Aorta (tissue), 5 donors: Measurements from ENCODE around the gene IGF2R. TPM values are rescaled to one million over a fixed set of nuclear protein-coding genes. Genes with fewer than 3 reads are reported as not detected.
A peak's percentile ranks its signal among the peaks of the same experiment; 100 is the strongest.
"Not testable (repeated sequence)": the region's sequence is repeated elsewhere in the genome, so short reads cannot be mapped to it uniquely, and the experiment has no call there.

Source experiments
- ATAC-seq: fragments of 200-7000 bp; cut with Tn5 transposase; one replicate; pipeline ENCODE4 v1.9.1; 2022; ENCODE audit warnings: moderate library complexity; ENCODE audit not compliant: low FRiP score
- DNase-seq, 2 donors: peaks; one replicate each; pipeline ENCODE4 v3.0.0-alpha.2; 2020
- H3K27ac ChIP-seq, 2 donors: one replicate each; pipeline ENCODE4 v1.5.1; 2013; ENCODE audit warnings: low read length in 2 of 2, mild to moderate bottlenecking in 2 of 2, moderate library complexity in 2 of 2, control low read depth in 1 of 2, inconsistent platforms in 1 of 2, low read depth in 1 of 2
- H3K27me3 ChIP-seq, 2 donors: one replicate each; pipeline ENCODE4 v1.6.1; 2013; ENCODE audit warnings: control low read depth in 1 of 2, low read length in 1 of 2, mild to moderate bottlenecking in 1 of 2, moderate library complexity in 1 of 2; ENCODE audit not compliant: insufficient read depth in 2 of 2, control insufficient read depth in 1 of 2
- H3K36me3 ChIP-seq, 2 donors: one replicate each; pipeline ENCODE4 v1.6.1; 2013; ENCODE audit warnings: control low read depth in 1 of 2, low read length in 1 of 2, mild to moderate bottlenecking in 1 of 2; ENCODE audit not compliant: insufficient read depth in 2 of 2, control insufficient read depth in 1 of 2
- H3K4me1 ChIP-seq, 2 donors: one replicate each; pipeline ENCODE4 v1.6.1; 2013; ENCODE audit warnings: low read length in 2 of 2, control low read depth in 1 of 2, mild to moderate bottlenecking in 1 of 2, moderate library complexity in 1 of 2; ENCODE audit not compliant: insufficient read depth in 2 of 2, control insufficient read depth in 1 of 2
- H3K4me3 ChIP-seq, 2 donors: one replicate each; pipeline ENCODE4 v1.5.1; 2013; ENCODE audit warnings: low read length in 2 of 2, control low read depth in 1 of 2, mild to moderate bottlenecking in 1 of 2
- H3K9me3 ChIP-seq: one replicate; pipeline ENCODE4 v1.6.1; 2013; ENCODE audit warnings: mild to moderate bottlenecking, low read length; ENCODE audit not compliant: control insufficient read depth
- WGBS, 2 donors: extraction: QIAGEN DNeasy Blood & Tissue Kit; methylation state at CpG; one replicate each; pipeline ENCODE4 v1.1.7; 2013; 5-methylcytosine and 5-hydroxymethylcytosine counted together
- intact Hi-C, 2 donors: fragments of 100-400 bp; cut with DNase I; formaldehyde crosslinking; loops; one replicate each; pipeline versions ENCODE4 v1.14.2 to v1.15.0; 2022
- polyA plus RNA-seq, 2 donors: library from polyadenylated mRNA; stranded (reverse); fragments of 200-250 nt; gene quantifications; one replicate each; pipeline ENCODE4 v1.2.3, GENCODE V29; 2013
- total RNA-seq, 2 donors: library from RNA; stranded (reverse); fragmentation: NEBNext Ultra II Directional; extraction: Animal tissue kit (Norgen Biotek cat#: 25700); gene quantifications; one replicate each; pipeline ENCODE4 v1.2.1, GENCODE V29; 2021
- donor health status: healthy with polysubstance abuse.
- donor health status: Bipolar disorder and iron deficiency.
- donor health status: DM: no; HTN: no; CAD: no.
- donor health status: DM: no; HTN: no; CAD: no.
- donor health status: DM: yes; HTN: yes; CAD: no.

Gene IGF2R
- total and polyA plus RNA-seq, 4 donors = 5.8 to 82.0 (median 54.6) TPM

DNA sequence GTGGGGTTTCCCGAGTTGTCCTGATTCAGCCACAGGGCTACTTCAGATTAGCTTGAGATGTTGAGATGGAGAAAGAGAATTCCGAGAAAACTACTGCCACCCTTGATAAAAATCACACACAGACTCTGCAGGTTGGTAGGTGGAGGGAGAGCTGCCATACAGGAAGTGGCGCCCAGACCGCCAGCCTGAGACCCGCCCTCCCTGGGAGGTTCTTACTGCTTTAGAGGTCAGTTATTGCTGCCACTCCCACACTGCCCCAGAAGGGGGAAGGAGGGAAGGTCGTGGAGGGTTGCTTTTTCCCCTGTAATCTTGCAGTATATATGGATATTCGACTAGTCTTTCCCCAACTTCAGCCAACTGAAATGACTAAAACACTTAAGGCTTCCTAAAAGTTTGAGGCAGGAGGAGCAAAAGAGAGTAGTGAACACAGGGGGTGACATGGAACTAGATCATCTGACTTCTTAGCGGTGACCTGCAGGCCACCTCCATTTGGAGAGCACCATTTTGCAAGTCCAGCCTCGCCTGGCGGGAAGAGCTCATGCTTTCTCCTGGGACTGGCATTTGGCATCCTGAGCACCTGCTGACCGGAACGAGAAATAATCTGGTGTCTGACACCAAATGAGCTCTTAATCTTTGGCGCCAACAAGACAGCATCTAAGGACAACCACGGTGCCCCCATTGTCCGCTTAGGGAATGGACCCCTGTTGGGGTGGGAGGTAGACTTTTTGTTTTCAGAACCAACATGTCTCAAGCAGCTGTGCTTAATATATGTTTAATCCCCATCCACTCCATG, 117.0 kb downstream of the IGF2R start:
- DNase-seq (no peak), ATAC-seq (no peak)
- Histone ChIP-seq H3K4me3 (no peak overlapping the region), H3K36me3 (peaks cover 0 to 11% of the 10 kb centered on the region in 2 donors), H3K4me1 (no peaks in the 10 kb centered on the region), H3K9me3 (no peaks in the 10 kb centered on the region), H3K27ac (no peak overlapping the region), H3K27me3 (no peaks in the 10 kb centered on the region)
- intact Hi-C loops = loop anchor here (5.0 to 10.0 kb wide), 3 partner anchors 46 to 449 kb away; no protein-coding TSS in a partner anchor
- 88 to 91% methylated on average over 15 of the region's 15 CpGs for WGBS, 2 donors

GRCh38 chr6:160086754-160087153, 117.9 kb downstream of the IGF2R start:
- intact Hi-C loops = loop anchor here (5.0 to 10.0 kb wide), 3 partner anchors 46 to 448 kb away; no protein-coding TSS in a partner anchor
- Histone ChIP-seq H3K36me3 (peaks cover 4 to 11% of the 10 kb centered on the region in 2 donors), H3K9me3 (no peaks in the 10 kb centered on the region), H3K4me3 (no peak overlapping the region), H3K4me1 (no peaks in the 10 kb centered on the region), H3K27ac (no peak overlapping the region), H3K27me3 (no peaks in the 10 kb centered on the region)
- DNase-seq = no peak
- ATAC-seq = no peak
- WGBS, 2 donors = 87% methylated on average over 8 of the region's 8 CpGs

- ATAC-seq (peak; percentile 88), DNase-seq (peak; percentile 79 to 91)
- Histone ChIP-seq H3K4me1 (no peaks in the 10 kb centered on the region), H3K9me3 (no peaks in the 10 kb centered on the region), H3K27me3 (no peaks in the 10 kb centered on the region), H3K4me3 (no peak overlapping the region), H3K36me3 (peaks cover 4 to 16% of the 10 kb centered on the region in 2 donors), H3K27ac (no peak overlapping the region)
- WGBS, 2 donors = 36% methylated on average over 13 of the region's 13 CpGs
- intact Hi-C loops = loop anchor here (1.0 to 10.0 kb wide), 5 partner anchors 44 to 447 kb away; no protein-coding TSS in a partner anchor
Observed at GRCh38 chr6:160088069-160088783, 119.3 kb downstream of the IGF2R start.

GRCh38 chr6:160088784-160089533, 120.1 kb downstream of the IGF2R start:
- Histone ChIP-seq H3K36me3 (peaks cover 4 to 16% of the 10 kb centered on the region in 2 donors), H3K4me3 (no peak overlapping the region), H3K27ac (peak overlapping the region in 1 of 2 donors; percentile 8), H3K4me1 (no peaks in the 10 kb centered on the region), H3K27me3 (no peaks in the 10 kb centered on the region), H3K9me3 (no peaks in the 10 kb centered on the region)
- peak; percentile 22 for ATAC-seq
- WGBS, 2 donors = 49 to 57% methylated on average over 21 of the region's 21 CpGs
- intact Hi-C loops = loop anchor here (1.0 to 10.0 kb wide), 5 partner anchors 43 to 446 kb away; no protein-coding TSS in a partner anchor
- no peak for DNase-seq

GRCh38 chr6:160089534-160089897, 120.6 kb downstream of the IGF2R start:
- H3K27me3 ChIP-seq = no peaks in the 10 kb centered on the region
- intact Hi-C loops = loop anchor here (2.0 to 10.0 kb wide), 4 partner anchors 43 to 445 kb away; no protein-coding TSS in a partner anchor
- H3K27ac ChIP-seq = no peak overlapping the region
- H3K9me3 ChIP-seq = no peaks in the 10 kb centered on the region
- H3K36me3 ChIP-seq = peaks cover 4 to 12% of the 10 kb centered on the region in 2 donors
- DNase-seq (no peak), ATAC-seq (no peak)
- 91 to 92% methylated on average over 7 of the region's 7 CpGs for WGBS, 2 donors
- H3K4me1 ChIP-seq = no peaks in the 10 kb centered on the region
- H3K4me3 ChIP-seq = no peak overlapping the region

DNA sequence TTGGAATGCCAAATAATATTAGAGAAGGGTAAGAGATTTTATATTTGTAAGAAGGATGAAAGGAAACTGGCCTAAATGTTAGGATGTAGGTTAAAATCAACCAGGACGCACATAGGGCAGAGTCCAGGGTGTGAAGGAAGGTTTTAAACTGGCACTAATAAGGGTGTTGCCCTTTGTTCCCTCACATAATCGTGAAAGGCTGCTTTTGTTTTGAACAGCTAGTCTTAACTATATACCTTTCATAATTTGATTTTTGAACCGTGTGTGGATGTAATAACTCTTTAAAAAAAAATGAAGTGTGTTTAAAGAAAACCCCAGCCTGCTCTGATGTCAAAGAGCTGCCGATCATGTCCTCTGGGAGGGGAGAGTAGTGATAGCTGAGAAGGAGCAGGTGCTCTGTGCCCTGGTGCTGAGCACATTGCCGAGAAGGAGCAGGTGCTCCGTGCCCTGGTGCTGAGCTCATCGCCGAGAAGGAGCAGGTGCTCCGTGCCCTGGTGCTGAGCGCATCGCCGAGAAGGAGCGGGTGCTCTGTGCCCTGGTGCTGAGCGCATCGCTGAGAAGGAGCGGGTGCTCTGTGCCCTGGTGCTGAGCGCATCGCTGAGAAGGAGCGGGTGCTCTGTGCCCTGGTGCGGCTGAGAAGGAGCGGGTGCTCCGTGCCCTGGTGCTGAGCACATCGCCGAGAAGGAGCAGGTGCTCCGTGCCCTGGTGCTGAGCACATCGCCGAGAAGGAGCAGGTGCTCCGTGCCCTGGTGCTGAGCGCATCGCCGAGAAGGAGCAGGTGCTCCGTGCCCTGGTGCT, 121.8 kb downstream of the IGF2R start:
- H3K27ac ChIP-seq, H3K4me3 ChIP-seq, H3K4me1 ChIP-seq, intact Hi-C loops, DNase-seq, H3K27me3 ChIP-seq, H3K9me3 ChIP-seq, ATAC-seq, H3K36me3 ChIP-seq: not testable (repeated sequence)
- WGBS, 2 donors = 95 to 96% methylated on average over 28 to 32 of the region's 32 CpGs

DNA sequence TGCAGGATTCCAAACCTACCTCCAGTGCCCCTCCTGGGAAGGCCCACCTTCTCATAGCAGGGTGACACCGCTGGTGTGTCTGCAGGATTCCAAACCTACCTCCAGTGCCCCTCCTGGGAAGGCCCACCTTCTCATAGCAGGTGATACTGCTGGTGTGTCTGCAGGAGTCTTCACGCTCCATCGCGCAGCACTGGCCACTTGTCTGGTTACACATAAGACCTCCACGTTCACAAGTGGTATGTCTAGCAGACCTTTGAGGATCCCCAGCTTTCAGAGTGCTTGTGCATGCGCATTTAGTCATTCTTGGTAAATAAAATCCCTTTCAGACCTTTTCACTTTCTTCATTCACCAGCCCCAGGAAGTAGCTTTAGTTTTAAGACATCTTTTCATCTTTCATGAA, 123.3 kb downstream of the IGF2R start:
- 93 to 95% methylated on average over 6 of the region's 6 CpGs for WGBS, 2 donors
- H3K27me3 ChIP-seq, ATAC-seq, intact Hi-C loops, H3K4me1 ChIP-seq, H3K4me3 ChIP-seq, H3K36me3 ChIP-seq, H3K27ac ChIP-seq, DNase-seq, H3K9me3 ChIP-seq: not testable (repeated sequence)

GRCh38 chr6:160092602-160093001, 123.7 kb downstream of the IGF2R start:
- Histone ChIP-seq H3K36me3 (peaks cover 4 to 8% of the 10 kb centered on the region in 2 donors), H3K4me1 (no peaks in the 10 kb centered on the region), H3K4me3 (no peak overlapping the region), H3K9me3 (no peaks in the 10 kb centered on the region), H3K27ac (no peak overlapping the region), H3K27me3 (no peaks in the 10 kb centered on the region)
- ATAC-seq = no peak
- DNase-seq = no peak
- WGBS, 2 donors = 83 to 84% methylated on average over 10 of the region's 10 CpGs
- intact Hi-C loops = no loop called here
